ENCODE data around the gene CMTM4.
A peak's percentile ranks its signal among the peaks of the same experiment; 100 is the strongest.

The CMTM4 gene

GRCh38 chr16:66696669-66697630, at the start of gene CMTM4:
CMTM4 (minus strand) TSS chr16:66696743; CDS start chr16:66696525, 218 bp downstream.
- DNase-seq: peak in 1 of 2 donors; percentile 40

DNA sequence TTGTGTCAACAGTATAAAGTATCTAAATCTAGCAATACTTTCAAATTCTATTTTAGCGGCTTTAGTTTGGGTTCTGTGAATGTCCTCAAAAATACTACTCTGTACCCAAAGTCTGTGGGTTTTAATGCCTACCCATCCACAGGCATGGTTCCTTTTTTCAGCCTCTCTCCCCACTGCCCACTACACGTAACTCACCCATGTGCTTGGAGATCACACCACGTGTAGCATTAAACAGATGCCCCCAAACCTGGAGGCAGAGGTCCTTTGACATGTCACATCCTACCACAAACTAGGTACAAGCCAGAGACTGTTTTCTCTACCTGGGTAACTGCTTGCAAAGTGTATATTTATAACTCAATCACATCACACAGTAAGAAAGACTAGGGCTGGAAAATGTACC, 49.5 kb upstream of the CMTM4 start:
- DNase-seq: no peak

GRCh38 chr16:66741950-66742808, 45.6 kb upstream of the CMTM4 start:
- DNase-seq: no peak

- peak in 1 of 2 donors; percentile 7 for DNase-seq
Observed at GRCh38 chr16:66741169-66741900, 44.8 kb upstream of the CMTM4 start.

DNA sequence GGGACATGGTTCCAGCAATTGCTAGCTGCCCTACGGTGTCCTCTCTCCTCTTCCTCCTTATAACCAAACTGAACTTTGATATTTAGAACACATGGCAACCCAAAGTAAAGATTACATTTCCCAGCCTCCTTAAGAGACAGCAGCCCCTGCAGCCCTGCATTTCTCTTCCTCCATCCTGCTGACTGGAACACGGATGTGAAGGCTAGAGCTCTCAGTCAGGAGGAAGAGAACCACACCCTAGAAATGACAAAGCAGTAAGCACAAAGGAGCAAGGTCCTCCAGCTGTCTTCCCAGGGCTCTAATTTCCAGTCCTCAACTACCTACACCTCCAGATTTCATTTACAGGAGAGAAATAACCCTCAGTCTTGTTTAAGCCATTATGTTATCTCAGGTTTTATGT, 44.0 kb upstream of the CMTM4 start:
- peak in 1 of 2 donors; percentile 16 for DNase-seq

DNA sequence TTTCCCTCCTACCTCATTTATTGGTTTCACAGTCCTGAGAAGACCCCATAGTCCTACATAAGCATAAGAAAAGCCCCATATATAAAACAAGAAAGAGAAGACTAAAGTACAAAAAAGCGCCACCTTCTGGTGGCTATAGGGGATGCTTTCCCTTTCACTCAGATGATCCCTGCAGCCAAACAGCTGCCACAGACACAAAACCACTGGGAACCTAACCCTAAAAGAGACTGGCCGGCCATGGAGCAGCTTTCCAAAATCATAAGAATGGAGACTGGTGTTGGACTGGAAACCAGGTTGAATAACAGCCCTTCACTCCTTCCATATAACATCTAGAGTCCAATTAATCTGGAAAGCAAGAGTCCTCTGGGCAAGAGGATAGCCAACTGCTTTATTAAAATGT, 43.5 kb upstream of the CMTM4 start:
- DNase-seq: no peak

DNA sequence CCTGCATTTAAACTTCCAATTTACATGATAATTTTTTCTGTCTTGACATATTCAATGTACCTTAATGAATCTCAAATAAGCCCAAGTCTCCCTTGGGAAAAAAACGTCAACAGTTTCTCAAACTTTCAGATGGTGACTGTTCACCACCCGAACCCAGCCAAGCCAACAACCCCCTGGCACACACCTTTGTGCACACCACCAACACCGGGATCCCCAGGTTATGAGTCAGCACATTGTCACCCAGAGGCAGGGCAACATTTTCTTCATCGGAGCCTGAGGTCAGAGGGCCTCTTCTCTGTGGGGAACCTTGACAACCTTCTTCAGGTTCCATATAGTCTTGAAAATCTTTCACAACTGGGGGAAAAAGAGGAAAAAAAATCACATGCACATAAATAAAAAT, 39.3 kb upstream of the CMTM4 start:
- DNase-seq: no peak

DNA sequence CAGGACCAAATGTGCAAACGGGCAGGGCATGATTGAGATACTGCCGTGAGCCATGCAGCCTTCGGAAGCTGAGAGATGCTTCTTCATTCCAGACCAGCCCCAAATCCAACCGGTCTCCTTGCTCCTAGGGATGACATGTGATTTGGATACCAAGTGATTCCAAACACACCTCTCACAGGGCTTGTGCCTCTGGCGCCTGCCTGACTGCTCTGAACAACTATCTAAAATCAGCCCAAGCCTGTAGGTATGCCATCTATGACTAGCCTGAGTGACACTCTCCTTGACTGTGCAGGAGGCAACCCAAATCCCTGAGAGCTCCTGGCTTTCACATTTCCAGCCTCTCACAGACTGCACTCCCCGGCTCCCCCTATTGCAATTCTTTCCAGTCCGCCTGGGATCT, 34.6 kb upstream of the CMTM4 start:
- no peak for DNase-seq

DNA sequence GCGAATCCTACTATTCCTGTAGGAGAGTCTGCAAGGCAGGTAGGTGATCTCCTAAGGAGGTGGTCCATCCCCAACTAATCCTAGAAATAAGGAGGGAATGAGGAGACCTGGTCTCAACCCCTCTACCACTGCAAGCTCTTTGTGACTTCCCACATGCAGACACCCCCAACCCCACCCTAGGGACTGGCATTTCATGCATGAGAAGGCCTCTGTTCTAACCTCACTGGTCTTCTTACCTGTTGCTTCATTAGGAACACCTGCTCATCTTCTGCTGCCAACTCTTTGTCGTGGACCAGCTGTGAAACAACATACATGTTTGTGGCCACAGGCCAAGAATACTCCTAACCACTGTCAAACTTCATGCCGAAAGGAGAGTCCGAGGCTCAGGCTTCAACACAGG, 32.3 kb upstream of the CMTM4 start:
- DNase-seq: no peak

- peak in 1 of 2 donors; percentile 73 for DNase-seq
Observed at GRCh38 chr16:66728117-66728787, 31.7 kb upstream of the CMTM4 start.

DNA sequence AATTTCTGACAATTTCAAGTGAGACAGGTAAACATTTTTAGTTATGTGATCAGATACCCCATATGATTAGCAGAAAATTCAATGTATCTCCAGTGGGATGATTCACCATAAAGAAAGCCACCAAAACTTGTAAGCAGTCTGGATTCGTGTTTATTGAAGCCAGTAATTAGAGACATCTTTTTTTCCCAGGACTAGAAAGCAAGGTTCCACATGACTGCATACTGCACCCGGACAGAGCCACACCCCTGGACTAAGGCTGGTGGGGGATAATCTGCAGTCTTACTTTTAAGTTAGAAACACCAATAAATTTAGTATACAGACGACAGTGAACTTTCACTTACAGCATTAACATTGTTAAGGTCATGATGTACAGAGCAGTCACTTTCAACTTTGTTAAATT, 24.2 kb upstream of the CMTM4 start:
- DNase-seq: no peak

DNA sequence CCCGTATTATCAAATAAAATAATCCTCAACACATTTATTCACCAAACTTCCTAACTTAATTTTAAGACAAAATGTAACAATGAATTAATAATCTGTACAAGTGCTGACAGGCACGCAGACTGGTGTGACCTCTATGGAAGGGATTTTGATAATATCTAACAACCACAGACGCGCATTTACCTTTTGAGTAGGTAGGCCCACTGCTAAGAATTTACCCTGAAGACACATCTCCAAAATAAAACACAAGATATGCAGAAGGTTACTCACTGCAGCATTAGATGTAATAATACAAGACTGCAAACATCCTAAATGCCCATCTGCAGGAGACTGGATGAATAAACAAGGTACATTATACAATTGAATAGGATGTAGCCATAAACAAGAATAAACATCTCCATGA, 22.7 kb upstream of the CMTM4 start:
- DNase-seq: no peak

- no peak for DNase-seq
Observed at GRCh38 chr16:66717776-66718175, 21.2 kb upstream of the CMTM4 start.

DNA sequence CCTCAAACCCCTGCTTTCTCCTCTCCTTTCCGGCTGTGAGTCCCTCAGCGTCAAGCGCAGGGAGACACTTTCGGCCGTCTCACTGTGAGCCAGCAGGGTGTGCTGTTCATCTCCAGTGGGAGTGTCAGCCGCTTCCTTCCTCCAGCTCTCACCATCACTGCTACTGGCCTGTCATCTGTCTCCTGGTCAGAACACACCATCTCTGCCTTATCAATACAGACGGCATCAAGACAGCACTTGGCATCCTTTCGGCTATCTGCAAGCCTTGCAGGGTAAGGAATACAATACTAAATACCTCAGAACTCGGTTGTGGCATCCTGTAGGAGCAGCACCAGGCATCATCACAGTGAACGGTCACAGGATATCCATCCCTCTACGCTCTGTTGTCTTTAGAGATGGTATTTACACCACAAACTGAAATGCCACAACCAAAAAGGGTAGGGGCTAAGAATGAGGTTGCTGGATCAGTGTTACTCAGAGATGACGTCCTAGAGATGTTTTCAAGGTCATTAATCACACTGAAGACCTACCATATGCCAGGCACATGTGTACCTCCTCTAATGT, 20.7 kb upstream of the CMTM4 start:
- DNase-seq: peak in 1 of 2 donors; percentile 18

- DNase-seq: no peak
Observed at GRCh38 chr16:66714654-66715307, 18.2 kb upstream of the CMTM4 start.

DNA sequence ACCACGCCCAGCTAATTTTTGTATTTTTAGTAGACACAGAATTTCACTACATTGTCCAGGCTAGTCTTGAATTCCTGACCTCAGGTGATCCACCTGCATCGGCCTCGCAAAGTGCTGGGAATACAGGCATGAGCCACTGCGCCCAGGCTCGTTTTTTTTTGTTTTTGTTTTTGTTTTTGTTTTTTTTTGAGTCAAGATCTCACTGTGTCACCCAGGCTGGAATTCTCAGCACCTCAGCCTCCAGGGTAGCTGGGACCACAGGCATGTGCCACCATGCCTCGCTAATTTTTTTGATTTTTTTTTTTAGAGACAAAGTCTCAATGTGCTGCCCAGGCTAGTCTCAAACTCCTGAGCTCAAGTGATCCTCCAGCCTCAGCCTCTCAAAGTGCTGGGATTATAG, 17.5 kb upstream of the CMTM4 start:
- DNase-seq: no peak

- DNase-seq: no peak
Observed at GRCh38 chr16:66713076-66713475, 16.5 kb upstream of the CMTM4 start.

DNA sequence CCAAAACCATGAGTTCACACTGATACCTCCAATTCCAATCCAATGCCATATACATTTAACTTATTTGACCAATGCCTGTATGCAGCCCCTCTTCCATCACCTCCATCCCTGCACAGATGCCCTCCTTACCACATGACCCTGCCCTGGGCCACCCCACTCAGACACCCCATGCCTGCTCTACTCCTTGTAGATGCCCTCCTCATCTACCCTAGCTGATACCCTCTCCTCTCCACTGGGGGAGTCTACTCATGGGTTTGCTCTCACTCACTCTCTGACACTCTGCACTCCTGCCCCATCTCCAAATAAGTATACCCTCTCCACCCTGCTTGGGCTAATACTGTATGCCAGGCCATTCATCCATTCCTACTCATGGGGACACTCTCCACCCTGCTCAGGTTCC, 16.0 kb upstream of the CMTM4 start:
- DNase-seq: no peak

DNA sequence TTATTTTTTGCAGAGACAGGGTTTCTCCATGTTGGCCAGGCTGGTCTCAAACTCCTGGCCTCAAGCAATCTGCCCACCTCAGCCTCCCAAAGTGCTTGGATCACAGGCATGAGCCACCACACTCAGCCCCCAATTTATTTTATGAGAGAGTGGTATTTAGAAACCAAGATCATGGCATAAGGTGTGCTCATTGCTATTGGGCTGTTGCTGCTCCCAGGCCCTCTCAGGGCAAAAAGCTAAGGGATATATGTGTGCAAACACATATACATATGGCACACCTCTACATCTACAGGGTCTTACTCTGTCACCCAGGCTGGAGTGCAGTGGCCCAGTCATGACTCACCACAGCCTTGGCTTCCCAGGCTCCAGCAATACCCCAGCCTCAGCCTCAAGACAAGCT, 15.0 kb upstream of the CMTM4 start:
- no peak for DNase-seq

GRCh38 chr16:66706506-66706880, 9.9 kb upstream of the CMTM4 start:
- DNase-seq: no peak

DNA sequence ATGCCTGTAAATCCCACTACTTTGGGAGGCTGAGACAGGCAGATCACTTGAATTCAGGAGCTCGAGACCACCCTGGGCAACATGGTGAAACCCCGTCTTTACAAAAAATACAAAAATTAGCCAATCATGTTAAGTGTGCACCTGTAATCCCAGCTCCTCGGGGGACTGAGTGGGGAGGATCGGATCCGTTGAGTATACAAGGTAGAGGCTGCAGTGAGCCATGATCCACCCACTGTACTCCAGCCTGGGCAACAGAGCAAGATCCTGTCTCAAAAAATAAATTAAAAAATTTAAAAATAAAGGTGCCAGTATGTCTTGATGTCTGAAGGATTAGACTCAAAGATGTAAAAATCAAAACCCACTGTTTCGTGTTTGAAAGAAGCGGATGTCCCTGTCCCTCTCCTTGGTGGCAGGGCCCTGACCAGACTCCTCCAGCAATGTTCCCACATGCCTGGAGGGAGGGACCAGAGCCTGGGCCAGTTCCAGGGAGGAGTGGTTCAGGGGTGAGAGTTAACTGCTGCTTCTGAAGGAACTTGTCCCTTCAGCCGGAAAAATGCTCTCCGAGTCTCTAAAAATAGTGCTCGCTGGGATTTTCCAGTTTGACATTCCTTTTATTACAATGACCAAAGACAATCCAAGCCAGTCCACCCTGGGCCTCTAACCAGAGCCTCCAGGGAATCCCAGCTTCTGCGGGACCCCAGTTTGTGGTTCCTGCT, 9.4 kb upstream of the CMTM4 start:
- DNase-seq: no peak

Measured in bone marrow (tissue), 2 donors.